Adipocyte (in vitro differentiated cells): Measurements from ENCODE around the gene SLC38A2.

Experiments
- DNase-seq: peaks from one replicate; pipeline ENCODE4 v3.0.0-alpha.2; 2015; ENCODE audit warnings: low read depth
- H3K27me3 ChIP-seq: replicated peaks from 2 replicates; pipeline ENCODE4 v1.7.0; 2013; ENCODE audit warnings: mild to moderate bottlenecking, low read length, moderate library complexity; ENCODE audit not compliant: control insufficient read depth, insufficient read depth
- H3K36me3 ChIP-seq: 2 replicates; pipeline ENCODE4 v1.7.0; 2013; ENCODE audit warnings: low read length, mild to moderate bottlenecking, moderate library complexity; ENCODE audit not compliant: control insufficient read depth, insufficient read depth, severe bottlenecking
- H3K4me1 ChIP-seq: 2 replicates; pipeline ENCODE4 v1.7.0; 2013; ENCODE audit warnings: mild to moderate bottlenecking, low read length, moderate library complexity; ENCODE audit not compliant: control insufficient read depth, insufficient read depth
- H3K4me3 ChIP-seq: 2 replicates; pipeline ENCODE4 v1.7.0; 2013; ENCODE audit warnings: mild to moderate bottlenecking, low read length, moderate library complexity
- H3K9ac ChIP-seq: 2 replicates; pipeline ENCODE4 v1.7.0; 2013; ENCODE audit warnings: mild to moderate bottlenecking, low read length, moderate library complexity
- H3K9me3 ChIP-seq: 2 replicates; pipeline ENCODE4 v1.7.0; 2013; ENCODE audit warnings: mild to moderate bottlenecking, low read length, moderate library complexity; ENCODE audit not compliant: control insufficient read depth

The SLC38A2 gene

DNA sequence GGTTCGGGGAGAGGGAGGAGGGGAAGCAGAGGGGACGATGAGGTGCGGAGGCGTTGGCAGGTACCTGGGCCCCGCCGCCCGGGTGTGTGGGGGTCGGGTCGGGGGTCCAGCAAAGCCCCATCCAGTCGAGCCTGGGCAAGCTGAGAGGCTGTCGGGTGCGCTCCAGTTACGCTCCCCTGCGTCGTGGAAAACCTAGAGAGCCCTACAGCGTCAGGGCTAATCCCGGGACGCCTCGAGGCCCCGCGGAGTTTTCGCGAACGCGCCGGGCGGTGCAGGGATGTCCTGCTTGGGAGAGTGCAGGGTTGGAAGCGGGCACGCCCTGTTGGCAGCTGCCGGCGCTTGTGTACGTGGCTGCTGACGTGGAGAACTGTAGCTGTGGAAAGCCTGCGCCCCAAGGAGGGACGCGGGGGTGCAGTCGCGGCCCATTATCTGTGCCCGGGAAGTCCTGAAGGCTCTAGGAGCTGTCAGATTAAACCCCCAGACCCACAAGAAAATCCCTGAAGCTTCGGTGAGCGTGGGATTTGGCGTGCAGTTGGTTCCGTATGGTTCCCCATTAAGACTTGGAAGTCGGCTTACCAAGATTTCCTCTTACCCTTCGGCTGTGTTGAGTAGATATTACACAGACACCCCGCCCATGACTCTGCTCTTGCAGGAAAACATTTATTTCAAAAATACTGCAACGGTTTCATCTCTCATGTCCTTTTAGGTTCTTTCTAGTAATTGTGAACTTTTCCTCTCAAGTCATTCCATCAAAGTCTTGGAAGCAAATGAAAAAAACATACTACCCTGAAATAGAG lies 11.3 kb upstream of the SLC38A2 start:
- Histone ChIP-seq H3K4me3 (peak overlapping the region; percentile 89), H3K4me1 (peaks cover 55% of the 10 kb centered on the region), H3K9me3 (no peaks in the 10 kb centered on the region), H3K9ac (peak overlapping the region; percentile 94), H3K36me3 (no peaks in the 10 kb centered on the region), H3K27me3 (no peaks in the 10 kb centered on the region)
- peak; percentile 97 for DNase-seq

DNA sequence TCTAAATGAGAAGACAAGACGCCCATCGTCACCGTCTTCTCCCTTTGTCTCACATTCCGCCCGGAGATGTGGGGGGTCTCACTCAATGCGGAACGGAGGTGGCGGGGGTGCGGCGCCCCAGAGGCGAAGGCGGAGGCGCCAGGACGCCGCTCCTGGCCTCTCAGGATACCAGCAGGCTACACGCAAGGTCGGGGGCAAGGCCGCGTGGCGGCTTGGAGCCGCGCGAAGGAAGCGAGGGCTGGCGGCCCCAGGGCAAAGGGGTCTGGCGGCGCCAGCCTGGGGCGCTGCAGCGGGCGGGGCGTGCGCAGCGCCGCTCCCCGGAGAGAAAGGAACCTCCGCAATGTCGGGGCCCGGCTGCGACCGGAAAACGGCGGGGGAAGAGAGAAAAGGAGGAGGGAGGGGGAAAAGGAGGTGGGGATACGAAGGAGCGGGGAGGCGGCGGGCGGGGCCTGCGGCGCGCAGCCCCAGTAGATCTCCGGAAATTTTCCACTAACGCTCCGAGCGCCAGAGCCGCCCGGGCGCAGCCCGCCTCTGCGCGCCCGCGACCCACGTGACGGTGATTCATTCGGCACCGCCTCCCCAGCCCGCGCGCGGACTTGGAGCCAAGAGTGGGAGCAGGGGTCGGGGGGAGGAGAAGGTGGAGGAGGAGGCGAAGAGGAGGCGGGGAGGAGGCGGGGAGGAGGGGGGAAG lies 10.5 kb upstream of the SLC38A2 start:
- Histone ChIP-seq H3K4me3 (peak overlapping the region; percentile 89), H3K36me3 (no peaks in the 10 kb centered on the region), H3K4me1 (peaks cover 47% of the 10 kb centered on the region), H3K27me3 (no peaks in the 10 kb centered on the region), H3K9ac (peak overlapping the region; percentile 96), H3K9me3 (no peaks in the 10 kb centered on the region)
- DNase-seq: peak; percentile 99

DNA sequence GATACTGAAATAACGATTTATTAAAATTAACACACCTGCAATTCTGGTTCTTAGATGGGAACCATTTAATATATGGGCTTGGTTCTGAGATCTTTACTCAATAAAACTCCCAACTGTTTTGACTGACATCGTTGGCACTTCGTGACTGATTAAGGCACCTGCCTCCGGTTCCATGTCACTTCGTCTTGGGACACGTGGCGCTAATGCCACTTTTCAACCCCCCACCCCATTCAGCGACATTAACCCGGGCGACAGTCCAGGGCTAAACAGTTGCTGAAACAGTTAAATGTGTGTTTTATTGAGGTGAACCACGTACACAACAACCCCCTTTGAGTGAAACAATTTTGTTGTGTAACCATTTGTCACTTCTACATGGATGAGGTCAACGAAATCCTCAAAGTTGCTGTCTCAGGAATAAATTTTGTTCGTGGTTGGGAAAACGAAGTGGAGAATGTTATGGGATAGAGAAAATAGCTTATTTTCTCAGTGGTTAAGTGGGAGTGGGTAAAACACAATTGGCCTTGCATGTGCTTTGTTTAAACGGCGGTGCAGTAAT lies 9.9 kb upstream of the SLC38A2 start:
- H3K36me3 ChIP-seq: no peaks in the 10 kb centered on the region
- H3K4me3 ChIP-seq: peak overlapping the region; percentile 84
- H3K9ac ChIP-seq: peak overlapping the region; percentile 96
- peaks cover 41% of the 10 kb centered on the region for H3K4me1 ChIP-seq
- H3K9me3 ChIP-seq: no peaks in the 10 kb centered on the region
- no peaks in the 10 kb centered on the region for H3K27me3 ChIP-seq
- no peak for DNase-seq

DNA sequence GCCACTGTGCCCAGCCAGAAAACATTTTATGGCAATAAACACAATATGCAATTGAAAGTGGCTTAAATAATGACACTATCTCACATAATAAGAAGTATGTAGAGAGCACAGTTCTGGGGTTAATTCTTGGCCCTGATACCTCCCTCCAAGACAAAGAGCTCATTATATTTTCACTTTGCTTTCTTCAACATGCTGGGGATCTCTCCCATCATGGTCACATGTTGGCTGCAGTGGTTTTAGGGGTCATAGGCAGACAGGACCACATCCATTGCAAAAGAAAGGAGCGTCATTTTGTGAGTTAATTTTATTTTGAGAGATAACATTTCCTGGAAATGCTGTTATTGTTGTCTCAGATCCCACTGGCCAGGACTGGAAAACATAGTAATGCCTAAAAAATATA lies 8.3 kb upstream of the SLC38A2 start:
- peaks cover 28% of the 10 kb centered on the region for H3K4me1 ChIP-seq
- H3K27me3 ChIP-seq: no peaks in the 10 kb centered on the region
- H3K9ac ChIP-seq: no peak overlapping the region
- no peaks in the 10 kb centered on the region for H3K9me3 ChIP-seq
- H3K36me3 ChIP-seq: no peaks in the 10 kb centered on the region
- DNase-seq: no peak
- H3K4me3 ChIP-seq: no peak overlapping the region

DNA sequence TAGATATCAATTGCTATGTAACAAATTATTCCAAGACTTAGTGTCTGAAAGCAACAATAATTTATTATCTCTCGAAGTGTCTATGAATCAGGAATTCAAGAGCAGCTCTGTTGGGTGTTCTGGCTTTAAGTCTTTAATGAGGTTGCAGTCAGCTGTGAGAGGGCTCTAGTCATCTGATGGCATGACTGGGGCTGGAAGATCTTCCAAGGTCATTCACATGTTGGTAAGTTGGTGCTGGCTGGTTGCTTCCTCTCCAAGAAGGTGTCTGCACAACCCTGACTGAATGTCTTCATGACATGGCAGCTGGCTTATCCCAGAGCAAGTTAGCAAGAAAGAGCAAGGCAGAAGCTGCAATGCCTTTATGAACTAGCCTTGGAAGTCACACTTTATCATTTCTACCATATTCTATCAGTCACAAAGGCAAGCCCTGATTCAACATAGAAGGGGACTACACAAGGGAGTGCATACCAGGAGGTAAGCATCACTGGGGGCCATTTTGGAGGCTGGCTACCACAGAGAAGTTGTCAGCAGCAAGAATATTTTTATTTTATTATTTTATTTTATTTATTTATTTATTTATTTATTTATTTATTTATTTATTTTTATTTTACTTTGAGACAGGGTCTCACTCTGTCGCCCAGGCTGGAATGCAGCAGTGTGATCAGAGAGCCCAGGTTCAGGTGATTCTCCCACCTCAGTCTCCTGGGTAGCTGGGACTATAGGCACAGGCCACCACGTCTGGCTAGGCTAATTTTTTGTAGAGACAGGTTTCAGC lies 7.6 kb upstream of the SLC38A2 start:
- H3K9ac ChIP-seq: no peak overlapping the region
- no peak for DNase-seq
- no peaks in the 10 kb centered on the region for H3K9me3 ChIP-seq
- no peak overlapping the region for H3K4me3 ChIP-seq
- H3K36me3 ChIP-seq: no peaks in the 10 kb centered on the region
- H3K4me1 ChIP-seq: peaks cover 21% of the 10 kb centered on the region
- H3K27me3 ChIP-seq: no peaks in the 10 kb centered on the region

DNA sequence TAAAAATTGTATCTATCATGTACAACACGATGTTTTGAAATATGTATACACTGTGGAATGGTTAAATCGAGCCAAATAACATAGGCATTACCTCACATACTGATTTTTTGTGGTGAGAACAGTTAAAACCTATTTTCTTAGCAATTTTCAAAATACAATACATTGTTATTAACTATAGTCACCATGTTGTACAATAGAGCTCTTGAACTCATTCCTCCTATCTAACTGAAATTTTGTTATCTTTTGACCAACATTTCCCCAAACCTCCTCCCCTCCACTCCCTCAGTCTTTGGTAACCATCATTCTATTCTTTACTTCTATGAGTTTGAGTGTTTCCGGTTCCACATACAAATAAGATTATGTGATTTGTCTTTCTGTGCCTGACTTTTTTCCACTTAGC lies 6.8 kb upstream of the SLC38A2 start:
- Histone ChIP-seq H3K4me3 (no peak overlapping the region), H3K36me3 (no peaks in the 10 kb centered on the region), H3K9ac (no peak overlapping the region), H3K4me1 (peaks cover 13% of the 10 kb centered on the region), H3K9me3 (no peaks in the 10 kb centered on the region), H3K27me3 (no peaks in the 10 kb centered on the region)
- DNase-seq: no peak

DNA sequence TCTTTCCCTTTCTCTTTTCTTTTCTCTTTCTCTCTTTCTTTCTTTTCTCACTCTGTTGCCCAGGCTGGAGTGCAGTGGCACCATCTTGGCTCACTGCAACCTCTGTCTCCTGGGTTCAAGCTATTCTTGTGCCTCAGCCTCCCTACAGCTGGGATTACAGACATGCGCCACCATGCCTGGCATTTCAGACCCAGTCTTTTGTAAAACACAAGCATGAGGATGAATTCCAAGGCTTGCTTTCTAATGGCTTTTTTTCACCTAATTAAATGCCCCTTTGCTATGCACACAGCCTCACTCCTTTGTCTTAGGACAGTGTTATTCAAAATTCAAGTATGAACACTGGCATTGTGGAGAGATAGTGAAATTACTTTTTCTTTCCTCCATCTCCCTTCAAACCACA lies 6.0 kb upstream of the SLC38A2 start:
- no peaks in the 10 kb centered on the region for H3K27me3 ChIP-seq
- no peak overlapping the region for H3K9ac ChIP-seq
- no peaks in the 10 kb centered on the region for H3K36me3 ChIP-seq
- H3K4me1 ChIP-seq: peaks cover 16% of the 10 kb centered on the region
- no peak overlapping the region for H3K4me3 ChIP-seq
- DNase-seq: no peak
- no peaks in the 10 kb centered on the region for H3K9me3 ChIP-seq

DNA sequence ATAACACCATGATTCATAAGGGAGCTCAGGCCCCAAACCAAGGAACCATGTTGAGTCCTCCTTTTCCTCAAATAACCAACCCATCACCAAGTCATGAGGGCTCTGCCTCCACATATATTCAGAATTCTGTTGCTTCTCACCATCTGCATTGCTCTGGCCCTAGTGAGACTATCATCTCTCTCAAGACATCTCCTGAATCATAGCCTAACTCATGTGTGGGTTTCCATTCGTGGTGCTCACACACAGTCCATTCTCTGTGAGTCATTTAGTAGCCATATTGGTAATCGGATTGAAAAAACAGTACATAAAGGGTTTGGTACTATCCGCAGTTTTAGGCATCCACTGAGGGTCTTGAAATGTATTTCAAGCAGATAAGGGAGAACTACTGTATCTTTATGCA lies 5.1 kb upstream of the SLC38A2 start:
- Histone ChIP-seq H3K27me3 (no peaks in the 10 kb centered on the region), H3K9me3 (no peaks in the 10 kb centered on the region), H3K36me3 (no peaks in the 10 kb centered on the region), H3K4me1 (peaks cover 18% of the 10 kb centered on the region), H3K9ac (no peak overlapping the region), H3K4me3 (no peak overlapping the region)
- peak; percentile 15 for DNase-seq

DNA sequence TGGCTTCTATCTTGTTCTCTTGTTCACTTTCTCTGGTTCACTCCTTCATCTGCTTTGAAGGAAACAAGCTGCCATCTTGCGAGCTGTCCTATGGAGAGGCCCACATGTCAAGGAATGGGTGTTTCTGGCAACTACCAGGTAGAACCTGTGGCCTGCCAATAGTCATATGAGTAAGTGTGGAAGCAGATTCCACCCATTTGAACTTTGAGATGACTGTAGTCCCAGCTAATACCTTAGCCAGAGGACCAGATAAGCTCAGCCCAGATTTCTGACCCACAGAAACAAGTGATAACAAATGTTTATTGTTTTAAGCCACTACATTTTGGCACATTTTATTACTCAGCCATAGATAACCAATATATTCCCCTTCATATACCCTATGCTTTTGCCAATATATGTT lies 4.0 kb upstream of the SLC38A2 start:
- no peak for DNase-seq

DNA sequence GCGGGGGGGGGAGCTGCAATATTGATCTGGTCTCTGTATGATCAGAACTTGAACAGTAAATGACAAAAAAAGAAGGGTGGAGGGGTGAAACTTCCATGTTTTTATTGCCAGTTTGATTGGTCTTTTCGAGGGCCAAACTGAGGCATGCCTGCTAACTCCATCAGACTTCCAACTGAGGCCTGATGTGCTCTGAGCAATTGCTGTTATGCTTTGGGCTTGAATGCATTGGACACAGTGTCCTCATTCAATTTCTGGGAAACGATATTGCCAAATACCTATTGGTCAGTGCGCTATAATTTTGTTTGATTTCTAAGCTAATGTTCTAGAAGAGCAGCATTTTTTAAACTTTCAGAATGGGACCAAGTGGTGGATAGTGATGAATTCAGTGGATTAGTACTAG lies 2.1 kb upstream of the SLC38A2 start:
- Histone ChIP-seq H3K9me3 (no peaks in the 10 kb centered on the region), H3K4me3 (no peak overlapping the region), H3K27me3 (no peaks in the 10 kb centered on the region), H3K9ac (no peak overlapping the region), H3K36me3 (peaks cover 14% of the 10 kb centered on the region), H3K4me1 (peaks cover 8% of the 10 kb centered on the region)
- no peak for DNase-seq

More for the DNA sequence above, 4.0 kb upstream of the SLC38A2 start:
- Histone ChIP-seq H3K27me3 (no peaks in the 10 kb centered on the region), H3K9me3 (no peaks in the 10 kb centered on the region), H3K9ac (no peak overlapping the region), H3K4me1 (peaks cover 8% of the 10 kb centered on the region), H3K4me3 (no peak overlapping the region), H3K36me3 (no peaks in the 10 kb centered on the region)

DNA sequence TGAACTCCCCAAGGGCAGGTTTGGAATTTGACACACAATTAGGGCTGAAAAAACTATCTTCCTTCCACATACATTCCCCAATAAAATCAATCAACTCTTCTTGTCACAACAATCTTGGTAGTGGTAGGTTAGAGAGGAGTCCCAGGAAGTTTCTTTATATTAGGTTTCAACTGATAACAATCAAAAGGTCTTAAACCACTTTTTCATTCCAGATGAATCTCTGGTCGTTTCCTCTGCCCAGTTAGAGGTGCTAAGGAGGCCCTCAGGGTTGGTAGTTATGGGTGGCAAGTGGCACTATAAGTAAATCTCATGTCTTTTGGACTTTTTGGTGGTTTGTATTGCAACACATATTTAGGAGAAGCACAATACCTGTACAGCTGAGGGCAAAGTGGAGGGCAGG lies 1.7 kb upstream of the SLC38A2 start:
- H3K36me3 ChIP-seq: peaks cover 18% of the 10 kb centered on the region
- no peak overlapping the region for H3K4me3 ChIP-seq
- H3K27me3 ChIP-seq: no peaks in the 10 kb centered on the region
- DNase-seq: peak; percentile 13
- H3K9me3 ChIP-seq: no peaks in the 10 kb centered on the region
- no peak overlapping the region for H3K9ac ChIP-seq
- H3K4me1 ChIP-seq: peaks cover 12% of the 10 kb centered on the region
